GM18520 (cell line): Measurements from ENCODE around the gene ATP12A.

Experiments used
- ATAC-seq: cut with Tn5 transposase; IDR thresholded peaks from one replicate; pipeline ENCODE4 v1.9.1; 2021; ENCODE audit not compliant: unreplicated experiment

Gene ATP12A

DNA sequence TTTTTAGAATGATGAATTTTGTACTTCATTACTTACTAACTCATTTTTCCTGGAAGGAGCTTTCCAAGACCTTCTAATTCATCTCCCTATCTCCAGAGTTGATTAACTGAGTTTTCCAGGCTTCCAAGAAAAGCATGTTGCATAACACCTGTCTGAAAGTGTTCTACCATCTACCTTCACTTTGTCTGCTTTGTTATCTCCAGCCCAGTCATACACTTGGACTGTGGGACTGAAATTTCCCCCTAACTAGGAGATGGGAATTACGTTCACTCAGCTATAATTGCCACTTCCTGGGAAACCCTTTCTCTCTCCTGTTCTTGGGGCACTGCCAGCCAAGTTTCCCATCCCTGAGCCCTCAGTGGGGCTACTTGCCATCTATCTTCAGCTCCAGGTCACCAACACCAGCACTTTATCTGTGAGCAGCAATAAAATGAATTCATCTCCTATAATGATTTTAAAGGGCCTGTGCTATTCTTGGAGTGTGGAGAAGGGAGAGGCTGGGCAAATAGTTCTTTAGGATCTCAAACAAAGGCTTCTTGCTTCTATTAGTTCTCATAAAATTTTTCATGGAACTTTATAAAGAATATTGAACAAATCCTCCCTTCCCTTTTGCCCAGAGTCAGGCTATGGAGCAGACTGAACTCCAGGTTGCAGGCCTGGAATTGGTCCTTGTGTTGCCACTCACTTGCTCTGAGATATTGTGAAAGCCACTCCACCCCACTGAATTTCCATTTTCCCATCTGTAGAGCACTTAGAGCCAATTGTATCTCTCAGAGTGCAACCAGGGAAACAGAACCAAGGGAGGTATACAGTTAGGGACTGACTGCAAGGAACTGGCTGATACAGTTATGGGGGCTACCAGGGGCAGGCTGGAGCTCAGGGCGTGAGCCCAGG lies 17.8 kb upstream of the ATP12A start:
- ATAC-seq = no peak

DNA sequence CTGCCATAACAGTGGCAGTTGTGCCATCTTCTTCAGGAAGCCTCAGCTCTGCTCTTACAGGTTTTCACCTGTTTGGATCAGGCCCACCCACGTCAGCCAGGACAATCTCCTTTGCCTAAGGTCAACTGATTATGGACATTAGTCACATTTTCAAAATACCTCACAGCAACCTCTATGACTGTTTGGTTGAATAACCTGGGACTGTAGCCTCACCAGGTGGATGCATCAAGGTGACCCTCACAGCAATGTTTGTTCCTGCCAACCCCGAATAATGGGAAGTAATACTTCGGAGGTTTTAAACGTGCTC lies 17.2 kb upstream of the ATP12A start:
- no peak for ATAC-seq

DNA sequence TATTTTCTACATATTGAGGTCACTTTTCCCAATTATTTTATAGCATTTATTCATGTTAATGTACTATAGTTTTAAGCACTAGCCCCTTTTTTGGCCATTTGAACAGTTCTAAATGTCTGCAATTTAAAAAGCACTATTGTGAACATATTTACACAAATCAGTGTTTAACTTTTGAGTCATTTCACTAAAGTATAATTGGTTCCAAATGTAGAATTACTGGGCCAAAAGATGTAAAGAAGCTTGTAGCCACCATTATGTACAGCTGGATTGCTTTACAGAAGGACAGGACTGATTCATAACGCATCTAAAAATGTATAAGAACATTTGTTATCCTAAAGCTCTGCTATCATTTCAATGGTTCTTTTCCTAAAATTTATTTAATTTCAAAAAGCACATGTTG lies 16.6 kb upstream of the ATP12A start:
- no peak for ATAC-seq

GRCh38 chr13:24664726-24665409 lies 15.3 kb upstream of the ATP12A start:
- no peak for ATAC-seq

- ATAC-seq = no peak
These were observed 11.7 kb upstream of the ATP12A start for GRCh38 chr13:24668511-24668910.

DNA sequence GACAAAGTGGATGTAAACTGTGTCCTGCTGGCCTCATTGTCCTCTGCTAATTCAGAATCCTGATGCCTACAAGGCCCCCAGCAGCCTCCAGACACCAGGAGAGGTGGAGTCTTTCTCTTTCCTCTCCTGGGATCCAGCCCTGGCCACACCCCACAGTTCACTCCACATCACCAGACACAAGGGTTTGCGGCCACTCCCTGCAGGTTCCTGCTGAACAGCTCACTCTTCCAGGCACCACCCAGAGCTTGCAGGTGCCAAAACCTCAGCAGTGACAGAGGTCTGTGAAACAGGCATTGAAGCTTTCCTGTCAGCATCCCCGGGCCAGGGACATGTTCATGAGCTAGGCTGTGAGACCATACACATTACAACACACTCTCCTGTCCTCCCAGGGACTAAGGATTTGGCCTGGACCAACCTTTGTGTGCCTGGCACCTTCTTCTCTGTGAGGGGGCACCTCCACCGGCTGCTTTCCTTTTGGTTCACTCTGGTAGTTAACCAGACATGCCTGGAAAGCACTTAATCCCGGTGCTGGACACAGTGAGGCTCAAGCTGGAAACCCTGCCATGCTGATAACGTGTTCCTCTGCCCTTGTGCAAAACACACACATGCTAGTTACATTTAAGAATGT lies 11.1 kb upstream of the ATP12A start:
- no peak for ATAC-seq

DNA sequence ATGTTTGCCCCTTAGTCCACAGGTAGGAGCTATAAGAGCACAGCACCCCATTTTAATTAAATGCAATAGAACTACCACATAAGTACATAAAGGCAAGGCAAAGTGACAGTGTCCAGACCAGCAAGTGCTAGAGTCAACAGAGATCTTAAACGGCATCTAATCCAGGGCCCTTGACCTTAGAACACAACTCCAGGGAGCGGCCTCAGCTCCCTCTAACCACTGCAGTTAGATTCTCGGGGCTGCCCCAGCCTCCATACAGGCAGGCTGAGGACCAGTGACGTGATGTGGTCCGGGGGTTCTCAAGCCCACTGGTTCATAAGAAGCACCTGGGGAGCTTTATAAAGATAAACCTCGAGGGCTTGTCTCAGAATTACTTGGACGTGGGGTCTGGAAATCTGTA lies 10.0 kb upstream of the ATP12A start:
- ATAC-seq = no peak

GRCh38 chr13:24670961-24671381 lies 9.2 kb upstream of the ATP12A start:
- no peak for ATAC-seq

GRCh38 chr13:24671386-24672113 lies 8.7 kb upstream of the ATP12A start:
- no peak for ATAC-seq

DNA sequence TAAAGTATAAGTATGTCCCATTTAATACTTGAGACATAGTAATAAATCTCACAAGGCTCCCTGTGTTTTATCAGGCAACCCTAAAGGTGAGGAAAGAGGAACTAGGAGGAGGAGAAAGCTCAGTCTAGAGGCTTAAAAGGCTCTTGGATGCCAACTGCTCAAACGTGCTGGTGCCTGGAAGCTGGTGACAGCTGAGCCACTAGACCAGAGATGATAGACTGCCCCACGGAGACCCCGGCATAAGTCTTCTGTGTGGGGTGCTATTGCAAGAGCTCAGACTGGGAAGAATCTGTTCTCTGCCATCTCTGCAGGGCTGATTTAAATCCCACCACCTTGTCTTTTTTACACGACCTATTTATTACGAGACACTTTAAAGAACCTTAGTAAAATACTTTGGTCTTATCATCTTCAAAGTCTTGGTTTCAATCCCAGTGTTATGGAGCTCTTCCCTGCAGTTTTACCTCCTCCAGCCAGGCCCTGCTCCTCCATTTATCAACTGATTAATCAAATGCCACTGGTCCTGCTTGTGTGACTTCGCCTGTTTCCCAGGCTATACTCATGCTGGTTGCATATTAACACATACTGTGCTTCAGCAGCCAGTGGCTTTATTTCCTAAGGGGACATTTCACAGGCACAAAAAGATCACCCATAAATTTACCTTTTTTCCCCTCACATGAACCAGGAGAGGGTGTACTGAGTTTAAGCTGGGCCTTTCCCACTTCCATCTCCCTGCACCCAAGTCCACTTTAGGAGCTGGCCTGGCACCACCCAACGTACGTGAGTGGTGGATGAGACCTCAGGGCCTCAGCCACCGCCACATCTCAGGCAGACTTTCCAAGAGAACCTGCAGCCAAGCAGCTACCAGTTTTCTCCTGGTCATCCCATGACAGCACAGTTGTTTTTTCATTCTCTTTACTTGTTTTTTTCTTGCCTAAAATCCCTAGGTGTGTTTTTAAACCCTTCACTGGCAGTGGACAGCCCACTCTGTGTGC lies 7.8 kb upstream of the ATP12A start:
- no peak for ATAC-seq

DNA sequence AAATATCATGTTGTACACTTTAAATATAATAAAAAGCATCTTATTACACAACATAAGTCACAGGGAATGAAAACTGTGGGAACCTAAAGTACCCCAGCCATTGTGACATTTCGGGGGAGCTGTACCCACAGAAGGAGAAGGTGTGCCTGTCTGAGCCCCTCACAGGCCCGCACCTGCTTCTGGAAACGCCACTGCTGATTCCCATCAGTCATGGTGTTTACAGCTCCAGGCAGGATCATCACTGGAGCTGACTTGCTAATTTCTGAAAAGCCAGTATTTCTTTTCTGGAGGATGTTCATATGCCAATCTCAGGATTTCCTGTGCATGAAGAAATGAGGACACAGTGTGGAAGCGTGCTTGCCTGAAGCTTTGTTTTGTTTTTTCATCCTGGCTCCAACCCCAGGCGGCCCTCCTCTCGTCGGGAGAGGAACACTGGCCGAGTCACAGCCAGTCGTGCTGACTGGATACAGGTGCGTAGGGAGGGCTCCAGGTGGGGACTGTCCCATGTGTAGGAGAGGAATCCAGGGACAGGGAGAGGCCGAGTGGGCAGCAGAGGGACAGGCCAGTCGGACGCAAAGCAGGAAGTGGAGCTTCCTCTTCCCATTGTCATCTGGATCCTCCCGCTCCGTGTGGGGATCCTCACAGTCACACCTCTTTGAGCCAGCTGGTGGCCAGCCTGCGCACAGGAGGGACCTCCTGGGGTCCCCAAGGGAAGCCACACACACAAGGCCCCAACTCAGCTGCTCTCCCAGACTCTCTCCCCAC lies 4.2 kb upstream of the ATP12A start:
- no peak for ATAC-seq

GRCh38 chr13:24678151-24678550 lies 2.1 kb upstream of the ATP12A start:
- no peak for ATAC-seq

DNA sequence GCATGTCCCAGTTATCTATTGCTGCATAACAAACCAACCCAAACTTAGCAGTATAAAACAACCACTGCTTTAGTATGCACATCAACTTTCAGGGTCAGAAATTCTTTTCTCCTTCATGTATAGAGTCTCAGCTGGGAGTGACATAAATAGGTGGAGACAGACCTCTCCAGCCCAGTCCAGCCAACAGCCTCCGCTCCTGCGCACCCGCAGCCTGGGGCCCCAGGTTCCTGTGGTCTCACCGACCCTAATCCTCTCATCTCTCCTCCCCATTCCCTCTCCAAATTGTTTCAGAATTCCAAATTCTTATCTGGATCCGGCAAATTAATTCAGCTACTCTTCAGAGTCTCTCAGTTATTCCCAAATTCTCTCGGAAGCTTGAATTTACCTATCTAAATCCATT lies 522 bp upstream of the ATP12A start:
- no peak for ATAC-seq

GRCh38 chr13:24680921-24681604 lies 855 bp downstream of the ATP12A start:
- no peak for ATAC-seq

GRCh38 chr13:24681930-24682329 lies 1.7 kb downstream of the ATP12A start:
- no peak for ATAC-seq

DNA sequence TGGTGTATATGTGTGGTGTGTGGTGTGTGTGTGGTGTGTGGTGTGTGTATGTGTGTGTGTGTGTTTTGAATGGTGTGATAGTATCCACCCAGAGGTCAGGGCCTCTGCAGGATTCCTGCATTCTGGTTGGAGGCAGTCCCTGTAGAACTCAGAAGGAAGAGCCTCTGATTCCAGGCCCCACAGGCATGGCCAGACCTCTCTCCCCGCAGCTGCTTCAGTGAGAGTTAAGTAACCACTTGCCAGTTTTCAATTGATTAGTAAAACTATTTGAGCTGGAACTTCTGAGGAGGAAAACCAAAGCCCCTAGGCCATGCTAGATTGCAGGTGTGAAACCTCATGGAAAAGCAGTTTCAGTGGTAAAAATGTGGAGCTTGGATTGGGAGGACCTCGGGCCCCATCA lies 2.1 kb downstream of the ATP12A start:
- no peak for ATAC-seq

GRCh38 chr13:24683351-24683750 lies 3.1 kb downstream of the ATP12A start:
- ATAC-seq = no peak

DNA sequence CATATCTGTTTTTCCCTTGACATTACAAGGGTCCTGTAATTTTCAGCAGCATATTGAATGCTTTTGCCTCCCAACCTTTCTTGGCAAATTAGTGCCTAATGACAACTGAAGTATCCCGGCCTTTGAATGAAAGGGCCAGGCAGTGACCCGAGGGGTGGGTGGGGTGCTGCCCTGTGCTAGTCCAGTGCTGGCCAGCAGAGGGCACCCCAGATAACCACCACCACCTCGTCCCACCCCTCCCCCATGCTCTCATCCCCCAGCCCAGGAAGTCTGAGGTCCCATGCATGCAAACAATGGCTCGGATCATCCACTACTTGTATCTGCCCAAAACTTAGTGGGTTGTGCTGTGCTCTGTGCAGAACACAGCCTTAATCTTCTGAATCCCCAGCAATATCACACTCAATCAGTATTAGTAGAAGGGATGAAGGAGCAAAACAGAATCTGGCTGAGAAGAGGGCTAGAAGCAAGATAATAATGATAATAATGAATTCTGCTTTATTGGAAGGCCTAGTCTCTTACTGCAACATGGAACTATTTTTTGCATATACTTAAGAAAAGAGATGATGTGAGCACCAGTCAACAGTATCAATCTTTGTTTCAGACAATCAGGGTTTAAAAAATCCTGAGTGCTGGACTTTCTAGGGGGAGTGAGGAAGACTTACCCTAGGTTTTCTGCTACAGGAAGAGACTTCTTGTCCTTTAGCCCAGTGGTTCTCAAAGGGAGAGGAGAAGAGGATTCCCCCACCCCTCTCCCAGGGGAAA lies 3.8 kb downstream of the ATP12A start:
- ATAC-seq = no peak
